NCI-H345 treated with DMSO at 0.1 percent for 48 hours (cell line): ENCODE measurements around the gene NR2C2AP.

Source experiments
- DNase-seq: peaks from one replicate; lab custom pipeline; 2025; ENCODE audit not compliant: unreplicated experiment; lab: John Stamatoyannopoulos, UW

The NR2C2AP gene

GRCh38 chr19:19215792-19216191, 12.6 kb upstream of the NR2C2AP start:
- no peak for DNase-seq

- DNase-seq, result no peak
Observed at GRCh38 chr19:19214892-19215291, 11.7 kb upstream of the NR2C2AP start.

GRCh38 chr19:19214159-19214490, 10.9 kb upstream of the NR2C2AP start:
- DNase-seq, result no peak

- no peak for DNase-seq
Observed at GRCh38 chr19:19213426-19214158, 10.4 kb upstream of the NR2C2AP start.

- no peak for DNase-seq
Observed at GRCh38 chr19:19212916-19213315, 9.7 kb upstream of the NR2C2AP start.

GRCh38 chr19:19211499-19212420, 8.5 kb upstream of the NR2C2AP start, which contains the start of gene NCAN:
Gene NCAN (plus strand): TSS chr19:19211958. CDS start chr19:19216954, 4,996 bp downstream.
- DNase-seq, result no peak

GRCh38 chr19:19209372-19209771, 6.2 kb upstream of the NR2C2AP start:
- peak; percentile 3 for DNase-seq

- DNase-seq, result no peak
Observed at GRCh38 chr19:19207637-19208572, 4.7 kb upstream of the NR2C2AP start.

- DNase-seq, result no peak
Observed at GRCh38 chr19:19206938-19207337, 3.7 kb upstream of the NR2C2AP start.

GRCh38 chr19:19205416-19206410, 2.5 kb upstream of the NR2C2AP start:
- DNase-seq, result no peak

GRCh38 chr19:19204181-19204580, 967 bp upstream of the NR2C2AP start:
- DNase-seq, result no peak

- DNase-seq, result no peak
Observed at GRCh38 chr19:19202707-19203011, 555 bp downstream of the NR2C2AP start.

GRCh38 chr19:19201697-19202630, 1.2 kb downstream of the NR2C2AP start:
- DNase-seq, result no peak

- DNase-seq, result no peak
Observed at GRCh38 chr19:19193926-19194325, 9.3 kb downstream of the NR2C2AP start.

GRCh38 chr19:19192910-19193423, 10.2 kb downstream of the NR2C2AP start:
- no peak for DNase-seq

- DNase-seq, result peak; percentile 94
Observed at GRCh38 chr19:19192078-19192882, 10.9 kb downstream of the NR2C2AP start, which contains the start of the genes BORCS8 and RFXANK. Gene BORCS8 (minus strand): TSS chr19:19192152. CDS start chr19:19192117, 35 bp downstream. Gene RFXANK (plus strand): TSS chr19:19192258. CDS start chr19:19193947, 1,689 bp downstream.

- DNase-seq, result no peak
Observed at GRCh38 chr19:19191768-19192077, 11.5 kb downstream of the NR2C2AP start.

GRCh38 chr19:19186742-19187141, 16.5 kb downstream of the NR2C2AP start:
- DNase-seq, result no peak
